Activated gamma-delta T cell treated with Interleukin-2 at 50 U/mL for 16 hours (primary cell): ENCODE data around the gene BRCA2.

ENCODE experiments used
- DNase-seq: peaks from one replicate; pipeline ENCODE4 v3.0.0-alpha.2; 2020

BRCA2 gene

DNA sequence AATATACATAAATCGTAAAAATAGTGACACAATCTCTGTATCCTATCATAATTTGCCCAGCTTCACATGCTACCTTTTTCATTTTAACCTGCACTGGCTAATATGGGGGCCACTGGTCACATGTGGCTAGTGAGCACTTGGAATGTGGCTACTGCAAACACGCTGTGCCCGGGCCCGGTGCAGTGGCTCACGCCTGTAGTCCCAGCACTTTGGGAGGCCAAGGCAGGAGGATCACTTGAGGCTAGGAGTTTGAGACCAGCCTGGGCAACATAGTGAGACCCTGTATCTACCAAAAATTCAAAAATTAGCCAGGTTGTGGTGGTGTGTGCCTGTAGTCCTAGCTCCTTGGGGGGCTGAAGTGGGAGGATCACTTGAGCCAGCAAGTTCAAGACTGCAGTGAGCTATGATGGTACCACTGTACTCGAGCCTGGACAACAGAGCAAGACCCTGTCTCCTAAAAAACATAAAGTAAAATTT is 114.2 kb downstream of the BRCA2 start:
- no peak for DNase-seq

DNA sequence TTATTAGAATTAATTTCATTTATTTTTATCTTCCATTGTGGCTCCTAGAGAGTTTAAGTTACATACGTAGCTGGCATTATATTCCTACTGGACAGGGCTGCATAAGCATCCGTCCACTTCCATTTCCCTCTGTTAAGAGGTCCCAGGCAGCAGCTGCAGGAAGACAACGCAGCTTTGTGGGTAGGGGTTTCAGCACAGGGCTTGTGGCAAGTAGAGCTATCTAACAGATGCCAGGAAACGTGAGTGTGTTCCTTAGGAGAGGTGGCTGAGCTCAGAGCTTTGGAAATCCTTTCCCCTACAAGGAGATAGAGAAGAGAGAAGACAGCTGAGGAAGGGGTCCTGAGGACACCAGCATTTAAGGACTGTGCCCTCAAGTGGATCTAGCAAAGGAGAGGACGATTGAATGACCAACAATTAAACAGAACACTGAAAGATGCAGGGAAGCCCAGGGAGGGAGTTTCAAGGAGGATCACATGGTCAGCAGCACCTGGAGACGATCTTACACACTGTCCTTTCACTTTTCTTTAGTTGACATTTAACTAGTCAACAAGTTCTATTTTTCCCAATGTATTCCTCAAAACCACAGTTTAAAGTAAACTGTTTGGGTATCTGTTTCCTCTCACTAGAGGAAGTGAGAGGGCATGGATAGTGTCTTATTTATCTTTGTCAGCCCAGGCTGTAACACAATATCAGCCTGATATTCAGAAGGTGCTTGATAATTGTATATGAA is 114.9 kb downstream of the BRCA2 start:
- no peak for DNase-seq

DNA sequence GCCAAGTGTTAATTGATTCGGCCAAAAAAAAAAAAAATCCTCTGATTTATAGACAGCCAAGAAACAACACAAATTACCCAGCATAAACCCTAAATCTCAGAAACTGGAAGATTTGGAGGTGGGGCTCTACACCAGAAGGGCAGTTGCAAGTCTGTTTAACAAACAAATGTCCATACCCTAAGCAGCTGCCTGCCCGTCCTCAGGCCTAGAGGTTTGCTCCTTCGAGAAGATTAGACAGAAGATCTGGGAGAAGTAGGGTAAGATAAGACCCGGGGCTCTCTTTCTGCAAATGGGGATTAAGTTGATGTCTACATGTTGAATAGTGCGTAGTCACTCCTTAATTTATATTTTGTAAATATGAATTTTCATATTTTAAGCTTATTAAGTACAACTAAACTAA is 116.1 kb downstream of the BRCA2 start:
- no peak for DNase-seq

DNA sequence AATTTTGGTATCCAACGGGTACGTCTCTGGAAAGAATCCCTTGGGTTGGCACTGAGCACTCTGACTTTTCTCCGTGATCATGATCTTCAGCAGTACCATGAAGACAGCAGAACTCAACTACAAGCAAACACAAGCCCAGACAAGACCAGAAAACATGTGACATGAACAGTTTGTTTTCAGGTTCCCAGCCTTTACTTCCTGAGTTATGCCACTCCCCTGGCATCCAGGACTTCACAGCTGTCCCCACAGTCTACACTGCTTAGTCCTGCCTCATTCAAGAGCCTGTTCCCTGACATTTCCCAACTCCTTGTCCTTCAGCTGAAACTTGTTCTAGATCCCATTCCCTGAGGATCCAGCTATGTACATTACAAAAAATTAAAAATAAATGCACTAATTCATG is 117.5 kb downstream of the BRCA2 start:
- no peak for DNase-seq

DNA sequence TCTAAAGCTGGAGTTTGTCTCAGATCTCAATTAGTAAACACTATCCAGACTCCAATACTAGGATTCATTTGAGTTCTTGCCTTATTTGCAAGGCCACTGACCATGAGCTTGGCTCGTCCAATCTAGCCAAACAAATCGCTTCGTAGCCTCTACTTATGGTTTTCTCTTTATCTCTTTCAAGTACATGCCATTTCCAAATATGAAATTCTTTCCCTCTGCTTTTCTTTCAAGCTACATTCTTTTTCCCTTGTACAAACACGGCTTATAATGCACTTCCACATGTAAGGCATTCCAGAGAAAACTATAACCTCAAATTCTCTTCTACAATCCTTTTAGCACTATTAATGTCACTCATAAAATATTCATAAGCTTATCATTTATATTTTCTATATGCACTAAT is 123.6 kb downstream of the BRCA2 start:
- no peak for DNase-seq

DNA sequence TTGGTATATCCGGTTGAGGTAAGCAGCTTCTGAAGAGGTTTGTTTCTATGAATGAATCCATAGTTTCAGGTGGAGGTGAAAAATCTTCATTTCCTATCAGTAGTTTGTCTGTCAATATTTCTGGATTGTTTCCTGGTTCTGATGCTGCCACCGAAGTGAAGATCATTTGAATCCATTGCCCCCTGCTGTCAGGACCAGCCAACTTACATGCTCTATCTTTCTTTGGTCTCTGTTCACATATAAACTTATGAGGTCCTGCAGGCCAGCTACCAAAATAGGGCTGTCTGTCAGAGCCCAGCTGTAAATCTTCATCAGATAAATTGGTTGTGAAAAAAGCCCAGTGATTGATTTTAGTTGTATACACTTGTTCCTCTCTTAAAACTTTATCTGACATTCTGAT is 127.8 kb downstream of the BRCA2 start:
- peak; percentile 23 for DNase-seq

DNA sequence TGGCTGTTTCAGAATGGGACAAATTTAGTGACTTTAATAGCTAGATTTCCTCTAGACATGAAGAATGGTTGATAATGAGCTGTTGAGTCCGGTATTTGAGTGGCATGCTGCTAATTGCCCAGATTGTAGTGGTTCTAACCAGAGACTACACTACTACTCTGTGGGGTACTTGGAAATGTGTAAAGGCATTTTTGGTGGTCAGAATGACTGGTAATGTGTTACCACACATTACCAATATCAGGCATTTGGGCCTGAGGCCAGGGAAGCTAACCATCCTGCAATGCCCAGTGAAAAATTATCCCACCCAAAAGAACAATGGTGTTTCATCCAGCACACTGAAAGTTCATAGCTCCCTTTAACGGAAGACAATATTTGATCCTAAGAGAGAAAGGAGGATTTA is 130.2 kb downstream of the BRCA2 start:
- DNase-seq, result no peak

DNA sequence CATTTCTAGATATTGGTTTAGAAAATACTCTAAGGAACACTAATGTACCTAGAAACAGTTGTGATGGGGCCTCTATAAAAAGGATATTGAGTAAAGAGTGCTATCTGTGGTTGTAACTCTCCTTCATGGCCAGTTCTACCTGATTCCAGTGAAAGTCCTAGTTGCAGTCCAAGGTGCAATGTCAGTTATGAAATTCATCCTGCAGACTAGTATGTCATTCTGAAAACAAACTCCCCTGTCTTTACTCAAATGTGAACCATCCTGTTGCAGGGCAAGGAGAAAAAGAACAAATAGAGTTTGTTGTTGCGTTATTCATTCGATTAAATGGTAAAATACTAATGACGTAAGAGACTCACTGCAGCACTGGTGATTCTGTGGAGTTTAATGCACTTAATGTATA is 130.9 kb downstream of the BRCA2 start:
- no peak for DNase-seq

DNA sequence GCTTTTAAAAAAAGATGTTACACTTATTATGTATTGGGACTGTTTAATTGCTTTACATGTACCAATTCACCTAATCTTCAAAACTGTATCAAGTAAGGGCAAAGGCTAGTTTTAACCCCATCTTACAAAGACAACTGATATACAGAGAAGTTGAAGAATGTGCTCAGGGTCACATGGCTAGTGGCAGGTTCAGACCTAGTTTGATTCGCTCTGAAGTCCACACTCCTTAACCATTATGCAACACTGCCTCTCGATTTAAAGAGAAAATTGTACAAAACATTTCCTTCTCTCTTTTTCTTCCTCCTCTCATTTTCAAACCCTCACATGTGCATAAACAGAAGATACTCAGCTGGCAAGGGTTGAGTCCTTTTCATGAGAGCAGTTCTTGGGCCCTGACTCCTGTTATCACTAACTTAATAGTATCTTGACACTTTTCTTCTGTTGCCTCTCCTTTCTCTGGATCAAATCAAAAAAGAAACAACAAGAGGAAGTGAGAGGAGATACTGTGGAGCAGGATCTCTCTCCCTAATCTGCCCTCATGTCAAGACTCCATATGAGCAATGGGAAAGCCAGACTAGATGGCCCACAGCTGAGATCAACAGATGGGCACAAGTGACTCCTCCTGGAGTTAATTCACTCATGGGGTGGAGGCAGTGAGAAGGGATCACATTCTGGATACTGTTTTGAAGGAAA is 131.6 kb downstream of the BRCA2 start:
- DNase-seq, result no peak

DNA sequence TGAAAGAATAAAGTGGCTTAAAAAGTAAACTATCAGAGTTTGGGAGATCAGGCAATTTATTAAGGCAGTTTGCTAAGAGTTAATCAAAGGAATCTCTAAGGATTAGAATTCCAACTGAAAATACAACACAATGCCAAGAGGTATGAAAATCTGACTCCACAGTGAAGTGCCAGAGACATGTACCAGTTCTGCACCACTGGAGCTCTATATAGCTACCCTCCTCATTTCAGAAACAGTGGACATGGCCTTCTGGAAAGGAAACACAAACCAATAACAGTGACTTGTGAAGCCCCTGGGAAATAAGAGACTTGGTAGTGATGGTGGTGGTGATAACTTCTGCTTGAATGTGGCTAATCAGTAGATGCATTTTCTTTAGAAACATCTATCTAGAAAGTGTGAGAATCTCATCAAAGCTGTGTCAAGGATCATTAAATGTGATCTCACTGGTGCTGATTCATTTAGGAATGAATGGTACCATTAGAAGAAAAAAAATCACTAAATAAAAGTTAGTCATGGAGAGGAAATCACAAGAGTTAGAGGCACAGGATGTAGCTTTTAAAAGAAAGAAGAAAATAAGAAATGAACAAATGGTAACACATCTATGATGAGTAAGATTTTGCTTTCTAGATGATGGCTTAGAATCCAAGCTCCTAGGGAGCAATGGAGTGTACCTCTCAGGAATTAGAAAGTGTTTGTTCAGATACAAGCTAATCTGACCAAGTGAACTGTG is 132.8 kb downstream of the BRCA2 start:
- no peak for DNase-seq

DNA sequence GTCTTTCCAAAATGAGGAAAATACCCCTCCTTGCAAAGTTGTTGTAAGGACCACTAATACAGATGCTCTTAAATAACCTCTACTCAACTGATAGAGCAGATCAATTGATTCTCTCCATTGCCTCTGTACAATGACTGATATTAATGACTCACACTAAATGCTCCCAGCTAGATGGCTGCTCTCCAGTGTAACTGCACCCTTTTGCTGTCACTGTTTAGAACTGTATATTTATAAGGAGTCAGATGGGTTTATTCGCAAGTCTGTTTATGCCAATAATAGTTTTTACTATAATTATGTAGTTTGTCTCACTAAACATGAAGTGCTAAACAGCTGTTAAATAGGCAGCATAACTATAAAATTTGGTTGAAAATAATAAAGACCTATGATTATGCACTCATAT is 133.7 kb downstream of the BRCA2 start:
- DNase-seq, result no peak
